ENCODE measurements around the gene FBXW11. TPM values are rescaled to one million over a fixed set of nuclear protein-coding genes. Genes with fewer than 3 reads are reported as not detected.

The FBXW11 gene
- total and polyA plus RNA-seq, 2 of the 8 experiments (the other 6 are each of a cell fraction or from before 2014, with no cell fraction given): 45.0 to 75.6 TPM

- Histone ChIP-seq H3K23me2 (ENCODE audit: low read depth, low read length) (no peaks in the 10 kb centered on the region), H3K23ac (ENCODE audit: insufficient read length) (no peak overlapping the region), H4K5ac (ENCODE audit: insufficient read length, low read depth, low read length) (no peak overlapping the region), H3K18ac (ENCODE audit: extremely low read depth, low read length) (no peak overlapping the region), H3K36me3 (ENCODE audit: control insufficient read depth in 2 of 4, insufficient read depth in 4 of 4, low read length in 3 of 4) (no peaks in the 10 kb centered on the region), H2BK12ac (ENCODE audit: low read depth, low read length) (no peak overlapping the region), H4K20me1 (replicated peaks in 1 of 2; ENCODE audit: control insufficient read depth in 1 of 2, insufficient read depth in 2 of 2, low read length in 2 of 2) (no peaks in the 10 kb centered on the region), H2BK20ac (ENCODE audit: low read length) (no peak overlapping the region), H3K14ac (ENCODE audit: insufficient read length) (no peak overlapping the region), H3K79me2 (ENCODE audit: control insufficient read depth in 1 of 2, insufficient read depth in 2 of 2, low read length in 2 of 2) (no peaks in the 10 kb centered on the region), H3K79me1 (ENCODE audit: low read depth, low read length) (no peaks in the 10 kb centered on the region), H3K9me3 (ENCODE audit: insufficient read depth in 2 of 2, low read depth in 1 of 2, low read length in 1 of 2) (no peaks in the 10 kb centered on the region), H3K27ac (ENCODE audit: low read depth, low read length) (no peak overlapping the region), H3K4me1 (replicated peaks in 1 of 4; ENCODE audit: control insufficient read depth in 3 of 4, insufficient read depth in 4 of 4, low read length in 3 of 4) (peaks cover 0 to 2% (median under 1%) of the 10 kb centered on the region in 4 experiments; a peak in 4 of 7 replicates), H4K91ac (replicated peaks; ENCODE audit: insufficient read length, low read length) (no peak overlapping the region), H3K4me3 (ENCODE audit: extremely low read depth in 1 of 4, insufficient read depth in 2 of 4, low read depth in 3 of 4, low read length in 4 of 4) (no peak overlapping the region), H3K4me2 (ENCODE audit: insufficient read depth in 1 of 2, low read depth in 2 of 2, low read length in 2 of 2) (no peak overlapping the region), H4K8ac (ENCODE audit: extremely low read depth, insufficient read depth, low read length) (no peak overlapping the region), H3K9ac (replicated peaks in 1 of 4; ENCODE audit: extremely low read depth in 1 of 4, low read depth in 3 of 4, low read length in 3 of 4) (no peak overlapping the region), H2BK5ac (ENCODE audit: low read depth, low read length) (no peak overlapping the region), H3K4ac (replicated peaks; ENCODE audit: insufficient read length, low read depth, low read length) (no peak overlapping the region), H3K56ac (replicated peaks; ENCODE audit: insufficient read length, low read depth, low read length) (no peak overlapping the region), H2AFZ (ENCODE audit: low read length) (no peak overlapping the region), H2AK5ac (ENCODE audit: low read depth, low read length) (no peak overlapping the region), H2BK120ac (replicated peaks; ENCODE audit: low read depth, low read length) (no peak overlapping the region), H2BK15ac (ENCODE audit: low read length) (no peak overlapping the region), H3K27me3 (replicated peaks in 1 of 4; ENCODE audit: control insufficient read depth in 3 of 4, extremely low read depth in 1 of 4, insufficient read depth in 3 of 4, low read length in 3 of 4) (no peaks in the 10 kb centered on the region)
- DNase-seq (ENCODE audit: low read depth in 1 of 2, low spot score in 2 of 2) (no peak), FAIRE-seq (no peak)
- POLR2A ChIA-PET (ENCODE audit: partially characterized antibody): interaction anchor here (0.7 kb wide), 1 partner anchor 225 kb away, joined by 4 read pairs; no protein-coding TSS in a partner anchor
- CTCF ChIA-PET (ENCODE audit: partially characterized antibody): interaction anchor here (0.6 to 11.4 kb wide), 27 partner anchors 9 to 424 kb away, joined by 3 to 81 read pairs (median 3); no protein-coding TSS in a partner anchor
- WGBS, 2 experiments (ENCODE audit: extremely low coverage in 1 of 2, insufficient coverage in 1 of 2, insufficient read length in 1 of 2, insufficient replicate concordance in 2 of 2, low coverage in 1 of 2, low lambda C conversion rate in 2 of 2, missing lambda C conversion rate in 1 of 2): 100% methylated on average over 3 of the region's 3 CpGs; no CpG with 5 or more reads in 1 of the 2 experiments
- TF ChIP-seq CHD2 (IDR thresholded peaks at IDR 0.05; ENCODE audit: low read length) (no peak), CTCF (IDR thresholded peaks at IDR 0.05; ENCODE audit: control extremely low read depth in 1 of 3, insufficient read depth in 1 of 3, low read depth in 1 of 3, low read length in 3 of 3) (peak in 1 of 3 experiments; percentile 21; a peak in 1 of 4 replicates), POLR2AphosphoS5 (IDR thresholded peaks at IDR 0.05; ENCODE audit: low read depth, low read length) (no peak), ZNF274 (IDR thresholded peaks at IDR 0.05; ENCODE audit: borderline replicate concordance, extremely low read depth, low read length) (no peak), RAD21 (IDR thresholded peaks at IDR 0.05 in 1 of 2, conservative IDR thresholded peaks at IDR 0.05 in 1 of 2; ENCODE audit: low read depth in 2 of 2, low read length in 2 of 2) (peak; percentile 36 to 57; a peak in 3 of 4 replicates), SRF (IDR thresholded peaks at IDR 0.05; ENCODE audit: low read depth, low read length) (no peak), GTF2F1 (IDR thresholded peaks at IDR 0.05; ENCODE audit: borderline replicate concordance, low read depth, low read length) (no peak), USF2 (IDR thresholded peaks at IDR 0.05; ENCODE audit: low read length) (no peak)
These were observed 160.6 kb downstream of the FBXW11 start for GRCh38 chr5:171845857-171846256.

Data from H1 (cell line).